Endodermal cell (in vitro differentiated cells): ENCODE measurements around the gene GDF10. TPM values are rescaled to one million over a fixed set of nuclear protein-coding genes. Genes with fewer than 3 reads are reported as not detected.

ENCODE experiments used
- DNase-seq: peaks from one replicate; pipeline ENCODE4 v3.0.0-alpha.2; 2017
- H3K27ac ChIP-seq: 2 replicates; pipeline ENCODE4 v1.5.1; 2013; ENCODE audit warnings: mild to moderate bottlenecking, low read depth, low read length, moderate library complexity
- H3K27me3 ChIP-seq: 2 replicates; pipeline ENCODE4 v1.6.1; 2013; ENCODE audit warnings: mild to moderate bottlenecking, low read length, moderate library complexity; ENCODE audit not compliant: insufficient read depth, control insufficient read depth, poor library complexity, severe bottlenecking
- H3K36me3 ChIP-seq: 2 replicates; pipeline ENCODE4 v1.7.0; 2013; ENCODE audit warnings: mild to moderate bottlenecking, low read length, moderate library complexity; ENCODE audit not compliant: control insufficient read depth, insufficient read depth
- H3K4me1 ChIP-seq: one replicate; pipeline ENCODE4 v1.7.0; 2013; ENCODE audit warnings: low read length; ENCODE audit not compliant: control insufficient read depth, insufficient read depth
- H3K4me3 ChIP-seq: 2 replicates; pipeline ENCODE4 v1.5.1; 2013; ENCODE audit warnings: mild to moderate bottlenecking, low read length, moderate library complexity
- H3K9ac ChIP-seq: 2 replicates; pipeline ENCODE4 v1.6.1; 2013; ENCODE audit warnings: mild to moderate bottlenecking, low read length, moderate library complexity; ENCODE audit not compliant: poor library complexity, severe bottlenecking; ENCODE audit errors: extremely low read depth
- H3K9me3 ChIP-seq: 2 replicates; pipeline ENCODE4 v1.6.1; 2013; ENCODE audit warnings: mild to moderate bottlenecking, low read length, moderate library complexity; ENCODE audit not compliant: control insufficient read depth
- H3K27ac Mint-ChIP-seq: 2 replicates; pipeline ENCODE4 v1.8.0; 2020; ENCODE audit warnings: mixed read lengths
- H3K27me3 Mint-ChIP-seq: 2 replicates; pipeline ENCODE4 v1.8.0; 2021; ENCODE audit warnings: mild to moderate bottlenecking, mixed read lengths; ENCODE audit not compliant: insufficient read depth
- H3K36me3 Mint-ChIP-seq: 2 replicates; pipeline ENCODE4 v1.8.0; 2020; ENCODE audit warnings: low read depth, mixed read lengths
- H3K4me1 Mint-ChIP-seq: 2 replicates; pipeline ENCODE4 v1.8.0; 2020; ENCODE audit warnings: mixed read lengths
- H3K4me3 Mint-ChIP-seq: 2 replicates; pipeline ENCODE4 v1.8.0; 2020; ENCODE audit warnings: mild to moderate bottlenecking, moderate library complexity, mixed read lengths
- H3K9me3 Mint-ChIP-seq: 2 replicates; pipeline ENCODE4 v1.8.0; 2020; ENCODE audit warnings: mild to moderate bottlenecking, mixed read lengths
- WGBS, 2 experiments: methylation state at CpG; one replicate each; pipeline versions ENCODE4 v1.1.5 to v1.1.7; 2013; ENCODE audit warnings: missing lambda C conversion rate in 2 of 2, mixed read lengths in 1 of 2; ENCODE audit not compliant: insufficient coverage in 1 of 2, insufficient read length in 1 of 2; 5-methylcytosine and 5-hydroxymethylcytosine counted together
- total RNA-seq, 2 donors: library from RNA; stranded (reverse); fragmentation: NEBNext Ultra II Directional in 1 of 2; extraction: Animal tissue kit (Norgen Biotek cat#: 25700) in 1 of 2; gene quantifications; 2 replicates in 1 of 2; 3 replicates in 1 of 2; pipeline ENCODE4 v1.2.1, GENCODE V29; 2021
- TF ChIP-seq, protein P1 (sequence below): fragments of 200-600 bp; sonication (generic); conservative IDR thresholded peaks from 2 replicates; pipeline ENCODE4 v1.5.0; 2021; ENCODE audit warnings: antibody characterized with exemption, mild to moderate bottlenecking

Gene GDF10
- total RNA-seq, 2 donors from 2014 or later, result not detected

DNA sequence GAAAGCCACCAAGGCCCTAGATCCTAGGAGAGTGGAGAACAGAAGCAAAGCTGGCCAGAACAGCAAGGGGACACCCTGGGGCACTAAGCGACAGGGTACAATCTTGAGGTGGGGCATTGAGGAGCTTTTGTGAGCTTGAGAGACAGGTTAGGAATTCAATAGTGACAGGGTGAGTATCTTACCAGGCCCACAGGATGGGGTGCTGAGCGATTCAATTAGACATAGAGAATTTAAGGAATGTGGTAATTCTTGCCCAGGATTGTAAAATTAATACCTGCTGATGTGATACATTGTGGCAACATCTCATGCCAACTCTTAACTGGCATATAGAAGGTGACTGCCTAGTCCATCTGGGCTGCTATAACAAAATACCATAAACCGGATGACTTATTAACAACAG, 62.2 kb downstream of the GDF10 start:
- H3K4me3 ChIP-seq, result no peak overlapping the region
- 93 to 97% methylated on average over 3 of the region's 3 CpGs for WGBS, 2 experiments
- DNase-seq, result no peak
- Mint-ChIP-seq H3K4me1 (peaks cover 7% of the 10 kb centered on the region), H3K27me3 (peaks cover 18% of the 10 kb centered on the region), H3K4me3 (no peak overlapping the region), H3K9me3 (no peaks in the 10 kb centered on the region), H3K27ac (no peak overlapping the region), H3K36me3 (no peaks in the 10 kb centered on the region)
- no peaks in the 10 kb centered on the region for H3K4me1 ChIP-seq
- no peaks in the 10 kb centered on the region for H3K27me3 ChIP-seq
- TF ChIP-seq, protein P1, sequence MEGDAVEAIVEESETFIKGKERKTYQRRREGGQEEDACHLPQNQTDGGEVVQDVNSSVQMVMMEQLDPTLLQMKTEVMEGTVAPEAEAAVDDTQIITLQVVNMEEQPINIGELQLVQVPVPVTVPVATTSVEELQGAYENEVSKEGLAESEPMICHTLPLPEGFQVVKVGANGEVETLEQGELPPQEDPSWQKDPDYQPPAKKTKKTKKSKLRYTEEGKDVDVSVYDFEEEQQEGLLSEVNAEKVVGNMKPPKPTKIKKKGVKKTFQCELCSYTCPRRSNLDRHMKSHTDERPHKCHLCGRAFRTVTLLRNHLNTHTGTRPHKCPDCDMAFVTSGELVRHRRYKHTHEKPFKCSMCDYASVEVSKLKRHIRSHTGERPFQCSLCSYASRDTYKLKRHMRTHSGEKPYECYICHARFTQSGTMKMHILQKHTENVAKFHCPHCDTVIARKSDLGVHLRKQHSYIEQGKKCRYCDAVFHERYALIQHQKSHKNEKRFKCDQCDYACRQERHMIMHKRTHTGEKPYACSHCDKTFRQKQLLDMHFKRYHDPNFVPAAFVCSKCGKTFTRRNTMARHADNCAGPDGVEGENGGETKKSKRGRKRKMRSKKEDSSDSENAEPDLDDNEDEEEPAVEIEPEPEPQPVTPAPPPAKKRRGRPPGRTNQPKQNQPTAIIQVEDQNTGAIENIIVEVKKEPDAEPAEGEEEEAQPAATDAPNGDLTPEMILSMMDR, result no peak
- H3K27ac ChIP-seq, result no peak overlapping the region
- no peaks in the 10 kb centered on the region for H3K36me3 ChIP-seq
- no peaks in the 10 kb centered on the region for H3K9me3 ChIP-seq
- no peak overlapping the region for H3K9ac ChIP-seq

Other genes starting within 250 kb of the GDF10 start
- not detected for gene GDF2, start 22.3 kb downstream of the GDF10 start, total RNA-seq
- not detected for gene RBP3, start 48.2 kb downstream of the GDF10 start, total RNA-seq
- 1 to 10 TPM in 1 of 2 donors, under 1 TPM in 1; 0.53 to 1.2 TPM for gene ZNF488, start 84.1 kb downstream of the GDF10 start, total RNA-seq
- gene ANXA8, start 183.9 kb downstream of the GDF10 start, total RNA-seq, result under 1 TPM; 0.33 to 0.37 TPM
- gene FAM25G, start 191.5 kb downstream of the GDF10 start, total RNA-seq, result not detected
- 10 to 100 TPM; 14.4 to 17.0 TPM for gene AGAP9, start 223.4 kb downstream of the GDF10 start, total RNA-seq